Measurements from ENCODE around the gene PHLDB3. TPM values are rescaled to one million over a fixed set of nuclear protein-coding genes. Genes with fewer than 3 reads are reported as not detected.

Gene PHLDB3
- polyA plus RNA-seq, 1 experiment: 4.2 TPM

Other genes starting within 250 kb of the PHLDB3 start
- gene PSG9, start 235.2 kb downstream of the PHLDB3 start, polyA plus RNA-seq (2011; rRNA removed): 0.79 and 1.1 TPM in 2 replicates
- gene CD177, start 151.1 kb downstream of the PHLDB3 start, polyA plus RNA-seq (2011; rRNA removed): 0.19 and 0.41 TPM in 2 replicates
- gene TEX101, start 89.9 kb downstream of the PHLDB3 start, polyA plus RNA-seq (2011; rRNA removed): not detected in 2 replicates
- 0.60 and 1.0 TPM in 2 replicates for gene LYPD3, start 39.1 kb downstream of the PHLDB3 start, polyA plus RNA-seq (2011; rRNA removed)
- gene ETHE1, start 22.5 kb upstream of the PHLDB3 start, polyA plus RNA-seq (2011; rRNA removed): 104 and 130 TPM in 2 replicates
- gene ZNF575, start 28.4 kb upstream of the PHLDB3 start, polyA plus RNA-seq (2011; rRNA removed): 0.16 and 0.17 TPM in 2 replicates
- 15.2 and 17.7 TPM in 2 replicates for gene XRCC1, start 70.8 kb upstream of the PHLDB3 start, polyA plus RNA-seq (2011; rRNA removed)
- 1.8 and 2.7 TPM in 2 replicates for gene PINLYP, start 71.1 kb upstream of the PHLDB3 start, polyA plus RNA-seq (2011; rRNA removed)
- 11.2 and 11.6 TPM in 2 replicates for gene IRGQ, start 91.4 kb upstream of the PHLDB3 start, polyA plus RNA-seq (2011; rRNA removed)
- 9.3 and 11.3 TPM in 2 replicates for gene ZNF576, start 91.8 kb upstream of the PHLDB3 start, polyA plus RNA-seq (2011; rRNA removed)
- gene SRRM5, start 107.3 kb upstream of the PHLDB3 start, polyA plus RNA-seq (2011; rRNA removed): 0.07 and 0.12 TPM in 2 replicates
- 18.7 and 23.2 TPM in 2 replicates for gene ZNF428, start 114.9 kb upstream of the PHLDB3 start, polyA plus RNA-seq (2011; rRNA removed)
- 3.7 and 5.3 TPM in 2 replicates for gene CADM4, start 135.1 kb upstream of the PHLDB3 start, polyA plus RNA-seq (2011; rRNA removed)
- 75.5 and 89.9 TPM in 2 replicates for gene PLAUR, start 165.4 kb upstream of the PHLDB3 start, polyA plus RNA-seq (2011; rRNA removed)
- gene IRGC, start 211.3 kb upstream of the PHLDB3 start, polyA plus RNA-seq (2011; rRNA removed): not detected in 2 replicates